Astrocyte of the cerebellum (primary cell): ENCODE results near the gene KLK2.

Source experiments
- DNase-seq: peaks from one replicate; pipeline ENCODE4 v3.0.0-alpha.2; 2011; ENCODE audit warnings: low read depth
- H3K4me3 ChIP-seq: 2 replicates; pipeline ENCODE4 v1.5.1; 2011; ENCODE audit warnings: mild to moderate bottlenecking, low read depth, low read length, moderate library complexity
- in situ Hi-C: cut with HindIII; loops from 2 replicates; pipeline ENCODE4 v1.10.0; 2017; ENCODE audit warnings: low sequenced_read_pairs
- TF ChIP-seq, protein P1 (sequence below): IDR thresholded peaks from 2 replicates; pipeline ENCODE4 v1.5.1; 2012; ENCODE audit warnings: low read length, low read depth, moderate library complexity, mild to moderate bottlenecking; ENCODE audit errors: missing control alignments

Gene KLK2

DNA sequence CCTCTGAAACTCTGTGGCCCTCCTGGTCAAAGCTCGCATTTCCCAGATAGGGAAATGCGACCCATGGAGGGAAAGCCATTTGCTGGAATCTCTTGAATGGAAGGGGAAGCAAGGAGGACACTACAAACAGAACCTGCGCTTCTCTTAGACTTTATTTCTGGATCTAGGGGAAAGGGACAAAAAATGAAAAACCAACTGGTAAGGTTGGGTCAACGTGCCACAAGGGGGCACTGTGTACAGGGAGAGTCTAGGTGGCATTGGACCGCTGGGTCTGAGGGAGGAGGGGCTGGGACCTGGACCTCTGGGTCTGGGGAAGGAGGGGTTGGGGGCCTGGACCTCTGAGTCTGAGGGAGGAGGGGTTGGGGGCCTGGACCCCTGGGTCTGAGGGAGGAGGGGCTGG lies 33.0 kb downstream of the KLK2 start:
- H3K4me3 ChIP-seq = no peak overlapping the region
- no peak for DNase-seq
- in situ Hi-C loops = no loop called here
- TF ChIP-seq, protein P1, sequence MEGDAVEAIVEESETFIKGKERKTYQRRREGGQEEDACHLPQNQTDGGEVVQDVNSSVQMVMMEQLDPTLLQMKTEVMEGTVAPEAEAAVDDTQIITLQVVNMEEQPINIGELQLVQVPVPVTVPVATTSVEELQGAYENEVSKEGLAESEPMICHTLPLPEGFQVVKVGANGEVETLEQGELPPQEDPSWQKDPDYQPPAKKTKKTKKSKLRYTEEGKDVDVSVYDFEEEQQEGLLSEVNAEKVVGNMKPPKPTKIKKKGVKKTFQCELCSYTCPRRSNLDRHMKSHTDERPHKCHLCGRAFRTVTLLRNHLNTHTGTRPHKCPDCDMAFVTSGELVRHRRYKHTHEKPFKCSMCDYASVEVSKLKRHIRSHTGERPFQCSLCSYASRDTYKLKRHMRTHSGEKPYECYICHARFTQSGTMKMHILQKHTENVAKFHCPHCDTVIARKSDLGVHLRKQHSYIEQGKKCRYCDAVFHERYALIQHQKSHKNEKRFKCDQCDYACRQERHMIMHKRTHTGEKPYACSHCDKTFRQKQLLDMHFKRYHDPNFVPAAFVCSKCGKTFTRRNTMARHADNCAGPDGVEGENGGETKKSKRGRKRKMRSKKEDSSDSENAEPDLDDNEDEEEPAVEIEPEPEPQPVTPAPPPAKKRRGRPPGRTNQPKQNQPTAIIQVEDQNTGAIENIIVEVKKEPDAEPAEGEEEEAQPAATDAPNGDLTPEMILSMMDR = peak; percentile 31

DNA sequence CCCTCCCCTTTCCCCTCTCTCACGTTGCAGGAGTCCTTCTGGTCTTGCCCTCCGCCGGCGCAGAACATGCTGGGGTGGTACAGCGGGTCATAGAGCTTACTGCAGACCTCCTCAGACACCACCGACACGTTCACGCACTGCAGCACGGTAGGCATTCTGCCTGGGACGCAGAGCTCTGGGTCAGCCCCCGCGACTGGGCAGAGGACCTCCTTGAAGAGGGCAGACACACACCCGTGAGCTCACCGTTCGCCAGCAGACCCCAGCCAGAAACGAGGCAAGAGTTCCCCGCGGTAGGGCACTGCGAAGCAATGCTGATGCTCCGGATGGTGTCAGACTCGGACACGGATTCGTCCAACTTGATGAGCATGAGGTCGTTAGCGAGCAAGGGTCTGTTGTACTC lies 35.1 kb downstream of the KLK2 start:
- TF ChIP-seq, protein P1 = no peak
- no peak overlapping the region for H3K4me3 ChIP-seq
- DNase-seq = no peak
- in situ Hi-C loops = no loop called here

DNA sequence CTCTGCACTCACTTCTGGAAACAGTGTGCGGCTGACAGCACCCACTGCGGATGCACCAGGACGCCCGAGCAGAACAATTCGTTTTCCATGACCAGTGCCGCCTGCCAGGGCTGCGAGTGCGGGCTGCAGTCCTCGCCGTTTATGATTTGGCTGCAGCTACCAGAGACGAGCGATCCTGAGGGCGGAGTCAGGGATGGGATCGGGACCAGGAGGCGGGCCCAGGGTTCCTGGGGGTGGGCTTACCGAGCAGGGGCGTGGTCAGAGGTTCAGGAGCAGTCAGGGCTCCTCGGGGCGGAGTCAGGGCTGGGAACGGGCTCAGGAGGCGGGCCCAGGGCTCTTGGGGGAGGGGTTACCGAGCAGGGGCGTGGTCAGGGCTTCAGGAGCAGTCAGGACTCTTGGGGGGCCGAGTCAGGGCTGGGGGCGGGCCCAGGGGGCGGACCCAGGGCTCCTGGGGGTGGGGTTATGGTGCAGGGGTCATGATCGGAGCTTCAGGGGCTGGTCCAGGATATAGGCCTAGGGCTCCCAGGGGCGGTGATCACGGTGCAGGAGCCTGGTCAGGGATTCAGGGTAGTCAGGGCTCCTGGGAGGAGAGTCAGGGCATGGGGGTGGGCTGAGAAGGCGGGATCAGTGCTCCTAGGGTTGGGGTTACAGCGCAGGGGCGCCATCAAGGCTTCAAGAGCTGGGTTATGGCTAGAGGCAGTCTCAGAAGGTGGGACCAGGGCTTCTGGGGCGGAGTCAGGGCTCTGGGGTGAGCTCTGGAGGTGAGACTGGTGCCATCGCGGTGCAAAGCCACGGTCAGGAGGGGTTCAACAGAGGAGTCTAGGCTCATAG lies 36.2 kb downstream of the KLK2 start:
- DNase-seq = no peak
- H3K4me3 ChIP-seq = no peak overlapping the region
- in situ Hi-C loops = no loop called here

DNA sequence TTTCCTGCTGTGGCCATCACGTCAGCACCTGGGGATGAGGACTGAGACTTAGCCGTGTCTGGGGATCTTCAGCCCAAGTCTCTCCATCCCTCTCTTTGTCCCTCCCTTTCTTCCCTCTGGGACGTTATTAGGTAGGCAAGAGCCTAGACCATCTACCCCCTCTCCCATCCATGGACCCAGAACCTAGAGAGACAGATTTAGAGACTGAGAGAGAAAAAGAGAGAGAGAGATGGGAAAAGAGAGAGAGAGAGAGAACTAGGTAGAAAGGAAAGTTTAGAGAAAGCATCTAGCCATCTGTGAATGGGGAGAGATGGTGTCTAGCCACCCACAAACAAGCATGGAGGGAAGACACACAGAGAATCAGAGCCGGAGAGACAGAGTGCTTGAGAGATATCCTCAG lies 37.5 kb downstream of the KLK2 start:
- in situ Hi-C loops = no loop called here

More for the DNA sequence above, 36.2 kb downstream of the KLK2 start:
- TF ChIP-seq, protein P1 = no peak

GRCh38 chr19:50911206-50912101 lies 38.2 kb downstream of the KLK2 start, which contains the start of gene KLK4:
KLK4 (minus strand) TSS chr19:50911395; CDS start chr19:50910738, 657 bp downstream.
- TF ChIP-seq, protein P1 = no peak
- in situ Hi-C loops = no loop called here
- no peak within 1 kb of the TSS for H3K4me3 ChIP-seq
- no peak for DNase-seq

More for the DNA sequence above, 37.5 kb downstream of the KLK2 start:
- H3K4me3 ChIP-seq = no peak overlapping the region
- no peak for DNase-seq
- TF ChIP-seq, protein P1 = no peak

GRCh38 chr19:50912102-50912599 lies 38.9 kb downstream of the KLK2 start:
- TF ChIP-seq, protein P1 = no peak
- H3K4me3 ChIP-seq = no peak overlapping the region
- DNase-seq = no peak
- in situ Hi-C loops = no loop called here
